Neuronal stem cell (in vitro differentiated cells): Measurements from ENCODE around the gene ARHGAP21.

Experiments
- DNase-seq: peaks from one replicate; pipeline ENCODE4 v3.0.0-alpha.2; 2013; ENCODE audit warnings: low spot score
- H2AFZ ChIP-seq: one replicate; pipeline ENCODE4 v1.6.1; 2013; ENCODE audit warnings: mild to moderate bottlenecking, low read length, inconsistent platforms
- H2AK5ac ChIP-seq: 2 replicates; pipeline ENCODE4 v1.6.1; 2013; ENCODE audit warnings: low read depth, mild to moderate bottlenecking, inconsistent platforms, low read length, moderate library complexity, mixed read lengths
- H2BK120ac ChIP-seq: 2 replicates; pipeline ENCODE4 v1.6.1; 2013; ENCODE audit warnings: low read depth, mild to moderate bottlenecking, inconsistent platforms, low read length, moderate library complexity, mixed read lengths
- H2BK12ac ChIP-seq: one replicate; pipeline ENCODE4 v1.6.1; 2013; ENCODE audit warnings: low read length, inconsistent platforms
- H2BK15ac ChIP-seq: 2 replicates; pipeline ENCODE4 v1.6.1; 2013; ENCODE audit warnings: mild to moderate bottlenecking, low read length, inconsistent platforms, mixed read lengths
- H2BK5ac ChIP-seq: one replicate; pipeline ENCODE4 v1.6.1; 2013; ENCODE audit warnings: inconsistent platforms, mild to moderate bottlenecking, low read length, moderate library complexity
- H3K14ac ChIP-seq: one replicate; pipeline ENCODE4 v1.6.1; 2013; ENCODE audit warnings: low read length, inconsistent platforms
- H3K18ac ChIP-seq: 2 replicates; pipeline ENCODE4 v1.6.1; 2013; ENCODE audit warnings: low read length, inconsistent platforms
- H3K23ac ChIP-seq: 2 replicates; pipeline ENCODE4 v1.6.1; 2013; ENCODE audit warnings: low read depth, mild to moderate bottlenecking, mixed read lengths, low read length, inconsistent platforms; ENCODE audit not compliant: poor library complexity
- H3K27ac ChIP-seq: replicated peaks from 3 replicates; pipeline ENCODE4 v1.5.1; 2013; ENCODE audit warnings: low read length, inconsistent platforms
- H3K27me3 ChIP-seq, 3 experiments: 2 replicates each; pipeline ENCODE4 v1.6.1; 2013; ENCODE audit warnings: low read length in 3 of 3, mild to moderate bottlenecking in 2 of 3, inconsistent platforms in 1 of 3, low read depth in 1 of 3, mixed read lengths in 1 of 3, moderate library complexity in 1 of 3; ENCODE audit not compliant: control insufficient read depth in 3 of 3, insufficient read depth in 3 of 3
- H3K36me3 ChIP-seq, 2 donors: replicated peaks in 1 of 2; 2 replicates each; pipeline ENCODE4 v1.6.1; 2013; ENCODE audit warnings: low read length in 2 of 2; ENCODE audit not compliant: control insufficient read depth in 2 of 2, insufficient read depth in 2 of 2
- H3K4ac ChIP-seq: 2 replicates; pipeline ENCODE4 v1.6.1; 2013; ENCODE audit warnings: inconsistent platforms, mild to moderate bottlenecking, low read length, moderate library complexity
- H3K4me1 ChIP-seq, 2 donors: 1 replicate in 1 of 2; 2 replicates in 1 of 2; pipeline ENCODE4 v1.6.1; 2013; ENCODE audit warnings: low read length in 2 of 2, low read depth in 1 of 2; ENCODE audit not compliant: control insufficient read depth in 2 of 2, insufficient read depth in 1 of 2
- H3K4me2 ChIP-seq: one replicate; pipeline ENCODE4 v1.6.1; 2013; ENCODE audit warnings: mild to moderate bottlenecking, low read length, inconsistent platforms; ENCODE audit not compliant: insufficient read depth, poor library complexity, severe bottlenecking
- H3K4me3 ChIP-seq, 2 donors: 2 replicates each; pipeline ENCODE4 v1.5.1; 2013; ENCODE audit warnings: low read length in 2 of 2, mild to moderate bottlenecking in 2 of 2, inconsistent platforms in 1 of 2, moderate library complexity in 1 of 2
- H3K79me1 ChIP-seq: one replicate; pipeline ENCODE4 v1.6.1; 2013; ENCODE audit warnings: low read depth, mild to moderate bottlenecking, inconsistent platforms, low read length, moderate library complexity
- H3K9ac ChIP-seq: one replicate; pipeline ENCODE4 v1.6.1; 2013; ENCODE audit warnings: mild to moderate bottlenecking, low read depth, low read length, inconsistent platforms; ENCODE audit not compliant: poor library complexity
- H3K9me3 ChIP-seq, 2 donors: replicated peaks in 1 of 2; 2 replicates each; pipeline versions ENCODE3 to v1.6.1; 2013; ENCODE audit warnings: low read length in 2 of 2, mild to moderate bottlenecking in 2 of 2, inconsistent platforms in 1 of 2, low read depth in 1 of 2, mixed read lengths in 1 of 2, moderate library complexity in 1 of 2; ENCODE audit not compliant: control insufficient read depth in 2 of 2, insufficient read depth in 1 of 2
- H4K8ac ChIP-seq: one replicate; pipeline ENCODE4 v1.6.1; 2013; ENCODE audit warnings: low read depth, mild to moderate bottlenecking, inconsistent platforms, low read length, moderate library complexity
- H4K91ac ChIP-seq: one replicate; pipeline ENCODE4 v1.6.1; 2013; ENCODE audit warnings: low read length, low read depth, mild to moderate bottlenecking, inconsistent platforms; ENCODE audit not compliant: poor library complexity
- WGBS, 2 donors: extraction: QIAGEN DNeasy Blood & Tissue Kit; methylation state at CpG; one replicate each; pipeline ENCODE4 v1.1.7; 2013; ENCODE audit warnings: missing lambda C conversion rate in 2 of 2, mixed read lengths in 1 of 2; ENCODE audit not compliant: insufficient read length in 2 of 2, insufficient replicate concordance in 1 of 2; ENCODE audit errors: extremely low coverage in 2 of 2; 5-methylcytosine and 5-hydroxymethylcytosine counted together

Gene ARHGAP21

GRCh38 chr10:24751716-24752115 is 28.0 kb upstream of the ARHGAP21 start:
- Histone ChIP-seq H2BK15ac (no peak overlapping the region), H3K4me2 (no peak overlapping the region), H3K9ac (no peak overlapping the region), H3K9me3 (no peaks in the 10 kb centered on the region), H2BK5ac (no peak overlapping the region), H4K91ac (no peak overlapping the region), H3K14ac (no peak overlapping the region), H3K23ac (no peak overlapping the region), H3K36me3 (no peaks in the 10 kb centered on the region), H2AK5ac (no peak overlapping the region), H3K4me3 (no peak overlapping the region), H3K27me3 (no peaks in the 10 kb centered on the region), H2AFZ (no peak overlapping the region), H3K4me1 (no peaks in the 10 kb centered on the region), H3K27ac (no peak overlapping the region), H3K18ac (no peak overlapping the region), H3K79me1 (no peaks in the 10 kb centered on the region), H3K4ac (no peak overlapping the region), H2BK12ac (no peak overlapping the region), H4K8ac (no peak overlapping the region), H2BK120ac (no peak overlapping the region)
- DNase-seq: no peak
- no CpG with 5 or more reads among the region's 1 CpG for WGBS, 2 donors

GRCh38 chr10:24750695-24751094 is 27.0 kb upstream of the ARHGAP21 start:
- no peak overlapping the region for H3K4me2 ChIP-seq
- H4K8ac ChIP-seq: no peak overlapping the region
- no peak overlapping the region for H3K4ac ChIP-seq
- H2BK12ac ChIP-seq: no peak overlapping the region
- H3K23ac ChIP-seq: no peak overlapping the region
- DNase-seq: no peak
- no peak overlapping the region for H3K14ac ChIP-seq
- H3K79me1 ChIP-seq: no peaks in the 10 kb centered on the region
- no peak overlapping the region for H3K9ac ChIP-seq
- H3K9me3 ChIP-seq: no peaks in the 10 kb centered on the region
- no peak overlapping the region for H2BK15ac ChIP-seq
- H4K91ac ChIP-seq: no peak overlapping the region
- no peak overlapping the region for H2AFZ ChIP-seq
- H2BK120ac ChIP-seq: no peak overlapping the region
- H3K27me3 ChIP-seq: no peaks in the 10 kb centered on the region
- WGBS, 2 donors: no CpG with 5 or more reads among the region's 2 CpGs
- no peaks in the 10 kb centered on the region for H3K4me1 ChIP-seq
- H3K36me3 ChIP-seq: no peaks in the 10 kb centered on the region
- H2BK5ac ChIP-seq: no peak overlapping the region
- no peak overlapping the region for H3K4me3 ChIP-seq
- no peak overlapping the region for H3K27ac ChIP-seq
- no peak overlapping the region for H3K18ac ChIP-seq
- no peak overlapping the region for H2AK5ac ChIP-seq

- H3K4me2 ChIP-seq: no peak overlapping the region
- H3K14ac ChIP-seq: no peak overlapping the region
- no CpG with 5 or more reads among the region's 4 CpGs for WGBS, 2 donors
Measured at GRCh38 chr10:24748214-24748613, 24.5 kb upstream of the ARHGAP21 start.

DNA sequence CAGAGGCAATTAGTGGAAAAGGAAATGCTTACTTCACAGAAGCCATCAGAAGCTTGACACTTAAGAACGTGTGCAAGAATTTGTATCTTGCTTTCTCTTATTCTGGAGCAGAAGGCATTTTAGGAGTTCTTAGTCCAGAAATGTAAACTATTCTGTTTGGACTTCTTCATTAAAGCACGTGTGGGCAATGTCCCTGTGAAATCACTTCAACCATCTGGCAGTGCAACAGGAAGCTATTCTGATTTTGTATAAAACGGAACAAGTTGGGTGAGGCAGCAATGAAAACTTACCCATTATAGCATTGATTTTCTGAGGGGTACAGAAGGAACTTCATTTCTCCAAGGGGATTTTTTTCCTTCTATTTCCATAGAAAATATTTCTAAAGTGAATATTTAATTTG is 21.3 kb upstream of the ARHGAP21 start:
- Histone ChIP-seq H3K4ac (no peak overlapping the region), H3K79me1 (no peaks in the 10 kb centered on the region), H2BK120ac (no peak overlapping the region), H3K4me1 (no peaks in the 10 kb centered on the region), H4K8ac (no peak overlapping the region), H3K4me3 (no peak overlapping the region), H2BK5ac (no peak overlapping the region), H2BK12ac (no peak overlapping the region), H3K27me3 (no peaks in the 10 kb centered on the region), H3K36me3 (no peaks in the 10 kb centered on the region), H3K23ac (no peak overlapping the region), H4K91ac (no peak overlapping the region), H3K4me2 (no peak overlapping the region), H2AFZ (no peak overlapping the region), H3K14ac (no peak overlapping the region), H2BK15ac (no peak overlapping the region), H3K9ac (no peak overlapping the region), H2AK5ac (no peak overlapping the region), H3K9me3 (peaks cover 0 to 6% of the 10 kb centered on the region in 2 donors), H3K27ac (no peak overlapping the region), H3K18ac (no peak overlapping the region)
- WGBS, 2 donors: no CpG with 5 or more reads among the region's 3 CpGs
- no peak for DNase-seq

More at GRCh38 chr10:24748214-24748613, 24.5 kb upstream of the ARHGAP21 start:
- no peaks in the 10 kb centered on the region for H3K4me1 ChIP-seq
- no peak overlapping the region for H2AFZ ChIP-seq
- no peak overlapping the region for H2BK15ac ChIP-seq
- H4K91ac ChIP-seq: no peak overlapping the region
- H3K36me3 ChIP-seq: no peaks in the 10 kb centered on the region
- DNase-seq: no peak
- no peak overlapping the region for H2BK120ac ChIP-seq
- H3K79me1 ChIP-seq: no peaks in the 10 kb centered on the region
- no peak overlapping the region for H4K8ac ChIP-seq
- no peak overlapping the region for H3K18ac ChIP-seq
- H3K4ac ChIP-seq: no peak overlapping the region
- no peak overlapping the region for H2BK5ac ChIP-seq
- no peak overlapping the region for H3K9ac ChIP-seq
- H3K27ac ChIP-seq: no peak overlapping the region
- H3K9me3 ChIP-seq: no peaks in the 10 kb centered on the region
- no peak overlapping the region for H3K23ac ChIP-seq
- H3K4me3 ChIP-seq: no peak overlapping the region
- no peak overlapping the region for H2AK5ac ChIP-seq
- no peaks in the 10 kb centered on the region for H3K27me3 ChIP-seq
- no peak overlapping the region for H2BK12ac ChIP-seq
